Lower leg skin (tissue), 3 donors: ENCODE data around the gene EHD3.

ENCODE experiments used
- CTCF ChIP-seq, 3 donors: fragments of 450-650 bp; IDR thresholded peaks; one replicate each; pipeline ENCODE4 v1.5.1; 2016; ENCODE audit warnings: antibody characterized with exemption in 3 of 3, mild to moderate bottlenecking in 3 of 3, moderate library complexity in 2 of 3
- POLR2A ChIP-seq, 2 donors: fragments of 450-650 bp; IDR thresholded peaks; one replicate each; pipeline ENCODE4 v1.6.1; 2016 to 2017; ENCODE audit warnings: antibody characterized with exemption in 2 of 2, mild to moderate bottlenecking in 1 of 2, moderate library complexity in 1 of 2

- no peak for TF ChIP-seq CTCF (IDR thresholded peaks at IDR 0.05)
- no peak for TF ChIP-seq POLR2A (IDR thresholded peaks at IDR 0.05)
These were observed 66.4 kb downstream of the EHD3 start for GRCh38 chr2:31300309-31300708.
